GM18505 (cell line): Measurements from ENCODE around the gene LUZP2.

ENCODE experiments used
- ATAC-seq: cut with Tn5 transposase; IDR thresholded peaks from one replicate; pipeline ENCODE4 v1.9.1; 2021; ENCODE audit not compliant: unreplicated experiment
- POLR2A ChIP-seq: IDR thresholded peaks from 4 replicates; pipeline ENCODE4 v1.6.1; 2011; ENCODE audit warnings: borderline replicate concordance; ENCODE audit not compliant: insufficient read depth, insufficient read length; ENCODE audit errors: extremely low read depth

The LUZP2 gene

GRCh38 chr11:24514219-24514594, 17.4 kb downstream of the LUZP2 start:
- no peak for TF ChIP-seq POLR2A
- peak; percentile 94 for ATAC-seq

GRCh38 chr11:24515632-24516031, 18.8 kb downstream of the LUZP2 start:
- TF ChIP-seq POLR2A = no peak
- ATAC-seq = no peak

GRCh38 chr11:24516638-24517037, 19.8 kb downstream of the LUZP2 start:
- ATAC-seq = no peak

GRCh38 chr11:24521601-24522000, 24.7 kb downstream of the LUZP2 start:
- no peak for TF ChIP-seq POLR2A
- ATAC-seq = no peak

More at GRCh38 chr11:24516638-24517037, 19.8 kb downstream of the LUZP2 start:
- no peak for TF ChIP-seq POLR2A

GRCh38 chr11:24524156-24524555, 27.3 kb downstream of the LUZP2 start:
- TF ChIP-seq POLR2A = no peak
- no peak for ATAC-seq

- no peak for ATAC-seq
- TF ChIP-seq POLR2A = no peak
These were observed 34.7 kb downstream of the LUZP2 start for GRCh38 chr11:24531528-24531927.

GRCh38 chr11:24543771-24544170, 46.9 kb downstream of the LUZP2 start:
- no peak for TF ChIP-seq POLR2A
- no peak for ATAC-seq

GRCh38 chr11:24556693-24557092, 59.8 kb downstream of the LUZP2 start:
- no peak for ATAC-seq
- no peak for TF ChIP-seq POLR2A

- ATAC-seq = no peak
- no peak for TF ChIP-seq POLR2A
These were observed 62.5 kb downstream of the LUZP2 start for GRCh38 chr11:24559315-24559714.

GRCh38 chr11:24560324-24560723, 63.5 kb downstream of the LUZP2 start:
- TF ChIP-seq POLR2A = no peak
- no peak for ATAC-seq

GRCh38 chr11:24567380-24567779, 70.5 kb downstream of the LUZP2 start:
- no peak for TF ChIP-seq POLR2A
- ATAC-seq = no peak

GRCh38 chr11:24572376-24572775, 75.5 kb downstream of the LUZP2 start:
- no peak for TF ChIP-seq POLR2A

GRCh38 chr11:24574461-24574860, 77.6 kb downstream of the LUZP2 start:
- TF ChIP-seq POLR2A = no peak
- ATAC-seq = no peak

More at GRCh38 chr11:24572376-24572775, 75.5 kb downstream of the LUZP2 start:
- no peak for ATAC-seq

GRCh38 chr11:24575392-24575791, 78.5 kb downstream of the LUZP2 start:
- no peak for ATAC-seq
- no peak for TF ChIP-seq POLR2A

GRCh38 chr11:24585192-24585591, 88.3 kb downstream of the LUZP2 start:
- peak; percentile 49 for ATAC-seq
- TF ChIP-seq POLR2A = no peak
